Astrocyte of the cerebellum (primary cell): ENCODE measurements around the gene RNF14.
A peak's percentile ranks its signal among the peaks of the same experiment; 100 is the strongest.

Source experiments
- DNase-seq: peaks from one replicate; pipeline ENCODE4 v3.0.0-alpha.2; 2011; ENCODE audit warnings: low read depth
- H3K4me3 ChIP-seq: 2 replicates; pipeline ENCODE4 v1.5.1; 2011; ENCODE audit warnings: mild to moderate bottlenecking, low read depth, low read length, moderate library complexity
- in situ Hi-C: cut with HindIII; loops from 2 replicates; pipeline ENCODE4 v1.10.0; 2017; ENCODE audit warnings: low sequenced_read_pairs
- TF ChIP-seq, protein P1 (sequence below): IDR thresholded peaks from 2 replicates; pipeline ENCODE4 v1.5.1; 2012; ENCODE audit warnings: low read length, low read depth, moderate library complexity, mild to moderate bottlenecking; ENCODE audit errors: missing control alignments

Gene RNF14

DNA sequence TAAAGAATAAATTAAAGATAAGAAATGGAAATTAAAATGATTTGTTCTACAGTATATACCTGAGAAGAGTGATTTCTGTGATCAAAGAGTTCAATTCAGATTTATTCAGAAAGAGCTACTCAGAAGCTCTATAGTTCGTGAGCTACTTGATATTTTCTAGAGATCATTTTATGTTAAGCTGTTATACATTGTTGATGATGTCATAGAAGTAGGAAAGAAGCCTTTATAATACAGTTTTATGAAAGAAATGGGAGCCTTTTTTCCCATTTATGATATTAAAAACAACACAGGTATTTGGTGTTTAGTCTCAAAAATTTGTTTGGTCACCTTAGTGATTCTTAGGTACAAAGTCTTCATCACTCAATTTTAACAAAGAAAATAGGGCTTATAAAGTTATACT lies 20.8 kb downstream of the RNF14 start:
- H3K4me3 ChIP-seq, result no peak overlapping the region
- DNase-seq, result no peak
- in situ Hi-C loops, result no loop called here
- TF ChIP-seq, protein P1, sequence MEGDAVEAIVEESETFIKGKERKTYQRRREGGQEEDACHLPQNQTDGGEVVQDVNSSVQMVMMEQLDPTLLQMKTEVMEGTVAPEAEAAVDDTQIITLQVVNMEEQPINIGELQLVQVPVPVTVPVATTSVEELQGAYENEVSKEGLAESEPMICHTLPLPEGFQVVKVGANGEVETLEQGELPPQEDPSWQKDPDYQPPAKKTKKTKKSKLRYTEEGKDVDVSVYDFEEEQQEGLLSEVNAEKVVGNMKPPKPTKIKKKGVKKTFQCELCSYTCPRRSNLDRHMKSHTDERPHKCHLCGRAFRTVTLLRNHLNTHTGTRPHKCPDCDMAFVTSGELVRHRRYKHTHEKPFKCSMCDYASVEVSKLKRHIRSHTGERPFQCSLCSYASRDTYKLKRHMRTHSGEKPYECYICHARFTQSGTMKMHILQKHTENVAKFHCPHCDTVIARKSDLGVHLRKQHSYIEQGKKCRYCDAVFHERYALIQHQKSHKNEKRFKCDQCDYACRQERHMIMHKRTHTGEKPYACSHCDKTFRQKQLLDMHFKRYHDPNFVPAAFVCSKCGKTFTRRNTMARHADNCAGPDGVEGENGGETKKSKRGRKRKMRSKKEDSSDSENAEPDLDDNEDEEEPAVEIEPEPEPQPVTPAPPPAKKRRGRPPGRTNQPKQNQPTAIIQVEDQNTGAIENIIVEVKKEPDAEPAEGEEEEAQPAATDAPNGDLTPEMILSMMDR, result no peak

DNA sequence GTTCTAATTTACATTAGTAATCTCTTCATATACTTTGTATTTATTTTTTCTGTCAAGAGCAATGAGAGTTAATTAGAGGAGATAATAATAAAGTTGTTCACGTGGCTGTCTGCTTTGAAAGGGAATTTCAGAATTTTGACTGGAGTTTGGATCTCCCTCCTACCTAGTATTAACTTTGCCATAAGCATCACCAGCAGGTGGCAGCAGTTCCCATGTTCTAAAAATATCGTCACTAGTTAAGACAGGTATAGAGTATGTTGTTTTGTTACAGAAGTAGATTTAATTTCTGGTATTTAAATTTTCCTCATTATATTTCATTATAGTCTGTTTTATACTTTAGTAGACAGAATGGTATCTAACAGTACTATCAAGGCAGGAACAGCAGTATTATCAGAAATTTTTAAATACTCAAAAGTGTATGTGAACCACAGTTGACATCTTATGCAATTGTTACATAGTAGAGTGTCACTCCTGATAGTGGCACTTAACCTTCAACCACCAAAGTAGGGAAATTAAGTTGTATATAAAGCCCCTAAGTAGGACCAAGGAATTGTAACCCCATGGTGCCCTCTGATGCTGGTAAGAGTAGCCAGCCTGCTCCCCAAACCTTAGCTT lies 23.6 kb downstream of the RNF14 start:
- DNase-seq, result peak; percentile 54
- no peak overlapping the region for H3K4me3 ChIP-seq
- TF ChIP-seq, protein P1, result peak; percentile 74
- in situ Hi-C loops, result no loop called here

DNA sequence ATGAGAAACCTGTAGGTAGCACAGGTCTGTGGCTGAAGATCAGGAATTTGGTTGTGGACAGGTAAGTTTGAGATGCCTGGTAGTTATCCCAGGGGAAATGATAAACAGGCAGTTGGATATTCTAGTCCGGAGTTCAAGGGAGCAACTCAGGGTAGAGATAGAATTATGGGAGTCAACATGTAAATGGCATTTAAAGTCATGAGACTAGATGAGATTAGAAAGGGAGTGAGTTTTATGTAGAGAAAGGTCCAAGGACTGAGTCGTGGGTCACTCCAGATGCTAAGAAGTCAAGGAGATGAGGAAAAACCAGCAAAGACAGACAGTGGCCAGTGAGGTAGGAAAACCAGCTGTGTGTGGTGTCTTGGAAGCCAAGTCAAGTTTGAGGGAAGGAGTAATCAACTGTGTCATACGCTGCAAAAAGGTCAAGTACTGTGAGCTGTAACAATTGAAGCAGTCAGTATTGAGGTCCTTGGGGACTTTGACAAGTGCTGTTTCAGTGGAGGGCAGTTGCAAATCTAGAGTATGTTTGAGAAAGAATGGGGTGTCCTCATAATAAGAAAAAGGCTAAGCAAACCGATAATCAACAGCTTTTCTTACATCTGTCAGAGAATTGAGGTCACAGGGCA lies 25.7 kb downstream of the RNF14 start:
- in situ Hi-C loops, result loop anchor here (5.0 kb wide), 1 partner anchor 153 kb away; no protein-coding TSS in a partner anchor
- no peak overlapping the region for H3K4me3 ChIP-seq
- no peak for DNase-seq
- TF ChIP-seq, protein P1, result no peak

DNA sequence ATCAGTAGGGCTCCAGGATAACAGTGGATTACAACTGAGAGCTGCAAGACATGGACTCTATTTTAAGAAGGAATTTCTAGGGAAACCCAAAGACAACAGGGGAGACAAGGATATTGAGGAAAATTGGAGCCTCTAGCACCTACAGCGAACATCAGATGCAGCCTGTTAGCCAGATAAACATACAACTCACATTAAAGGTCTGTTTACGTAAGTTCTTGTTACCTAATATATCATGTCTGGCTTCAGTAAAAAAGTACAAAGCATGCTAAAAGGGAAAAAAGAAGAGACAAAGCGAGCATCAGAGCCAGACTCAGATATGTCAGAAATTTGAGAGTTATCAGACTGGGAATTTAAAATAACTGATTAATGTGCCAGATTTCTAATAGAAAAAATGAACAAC lies 26.8 kb downstream of the RNF14 start:
- DNase-seq, result no peak
- in situ Hi-C loops, result loop anchor here (5.0 kb wide), 1 partner anchor 152 kb away; no protein-coding TSS in a partner anchor
- H3K4me3 ChIP-seq, result no peak overlapping the region
- TF ChIP-seq, protein P1, result no peak

DNA sequence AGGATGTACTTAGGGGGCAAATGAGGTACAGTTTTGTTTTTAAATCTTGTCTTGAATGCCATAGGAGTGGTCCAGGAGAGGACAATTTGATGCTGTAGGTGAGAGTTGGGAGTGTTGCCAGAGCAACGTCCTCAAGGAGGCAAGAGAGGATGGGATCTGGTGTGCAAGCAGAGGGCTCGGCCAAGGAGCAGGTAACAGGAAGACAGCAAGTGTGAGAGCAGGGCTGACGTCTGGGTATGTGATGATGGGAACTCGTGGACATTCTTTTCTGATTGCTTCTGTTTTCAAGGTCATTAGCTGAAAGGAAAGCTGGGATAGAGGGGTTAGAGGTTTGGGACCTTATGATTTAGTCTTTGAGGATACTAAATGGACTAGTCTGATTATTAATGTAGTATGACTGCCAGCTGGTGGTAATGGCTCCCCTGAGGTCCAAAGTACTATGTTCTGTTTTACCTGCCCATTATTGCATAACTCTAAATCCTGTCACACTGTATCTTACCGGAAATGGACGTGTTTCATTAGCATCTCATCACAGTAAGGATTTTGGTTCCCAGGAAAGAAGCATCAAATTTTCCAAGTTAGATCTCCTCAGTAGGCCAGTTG lies 28.6 kb downstream of the RNF14 start:
- in situ Hi-C loops, result loop anchor here (5.0 kb wide), 1 partner anchor 150 kb away; no protein-coding TSS in a partner anchor
- no peak overlapping the region for H3K4me3 ChIP-seq
- TF ChIP-seq, protein P1, result no peak
- no peak for DNase-seq

DNA sequence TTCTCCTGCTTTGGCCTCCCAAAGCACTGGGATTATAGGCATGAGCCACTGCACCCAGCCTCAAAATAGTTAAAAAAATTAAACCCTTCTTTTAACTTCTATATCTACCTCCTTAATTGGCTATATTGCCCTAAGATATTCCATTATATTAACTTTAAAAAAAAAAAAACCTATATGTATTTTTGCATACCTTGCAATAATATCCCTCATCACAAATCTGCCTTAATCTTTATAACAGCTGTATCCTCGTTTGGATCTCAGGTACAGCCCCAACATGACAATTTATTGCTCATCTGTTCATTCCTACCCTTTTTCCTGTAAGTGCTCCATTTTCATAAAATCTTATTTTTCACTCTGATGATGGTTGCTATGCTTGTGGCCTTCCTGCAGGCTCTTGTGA lies 31.3 kb downstream of the RNF14 start:
- no peak for DNase-seq
- TF ChIP-seq, protein P1, result no peak
- no peak overlapping the region for H3K4me3 ChIP-seq
- in situ Hi-C loops, result no loop called here
